OCI-LY7 (cell line): ENCODE data around the gene GLRA1. TPM values are rescaled to one million over a fixed set of nuclear protein-coding genes. Genes with fewer than 3 reads are reported as not detected.

ENCODE experiments used
- BruUV-seq: library from RNA; stranded (reverse); fragments of 400-500 nt; replicated peaks from 2 replicates; lab custom pipeline; 2021; lab: Mats Ljungman, UMichigan
- CTCF ChIA-PET: fragments of 300-600 bp; sonication (Branson Sonifier 250); formaldehyde crosslinking; loops from one replicate; lab custom pipeline; 2022; ENCODE audit warnings: antibody characterized with exemption; ENCODE audit not compliant: unreplicated experiment; lab: Charles Lee
- POLR2A ChIA-PET: fragments of 300-600 bp; sonication (Branson Sonifier 250); formaldehyde crosslinking; loops from one replicate; lab custom pipeline; 2022; ENCODE audit warnings: antibody characterized with exemption; lab: Charles Lee
- DNase-seq: peaks from one replicate; pipeline ENCODE4 v3.0.0-alpha.2; 2015; ENCODE audit warnings: low spot score
- H2AFZ ChIP-seq: fragments of 200-600 bp; sonication (generic), shearing (Covaris generic); 2 replicates; pipeline ENCODE4 v1.6.1; 2014; ENCODE audit warnings: mild to moderate bottlenecking, antibody characterized with exemption, low read length, moderate library complexity
- H3K27ac ChIP-seq: fragments of 200-600 bp; sonication (generic); 2 replicates; pipeline ENCODE4 v1.5.1; 2014; ENCODE audit warnings: mixed run types, low read depth, mild to moderate bottlenecking, moderate library complexity, low read length, inconsistent platforms; ENCODE audit not compliant: poor library complexity, severe bottlenecking
- H3K36me3 ChIP-seq: fragments of 200-600 bp; sonication (generic); 2 replicates; pipeline ENCODE4 v1.6.1; 2014; ENCODE audit warnings: mild to moderate bottlenecking, antibody characterized with exemption, low read length, moderate library complexity, mixed read lengths; ENCODE audit not compliant: insufficient read depth
- H3K4me1 ChIP-seq: fragments of 200-600 bp; sonication (generic); 2 replicates; pipeline ENCODE4 v1.5.1; 2014; ENCODE audit warnings: mild to moderate bottlenecking, low read length; ENCODE audit not compliant: insufficient read depth, poor library complexity, severe bottlenecking
- H3K4me2 ChIP-seq: fragments of 200-600 bp; sonication (generic); 2 replicates; pipeline ENCODE4 v1.6.1; 2014; ENCODE audit warnings: mild to moderate bottlenecking, low read length
- H3K4me3 ChIP-seq: fragments of 200-600 bp; sonication (generic); 2 replicates; pipeline ENCODE4 v1.5.1; 2014; ENCODE audit warnings: mild to moderate bottlenecking, low read depth, low read length; ENCODE audit not compliant: poor library complexity, severe bottlenecking
- H3K79me2 ChIP-seq: fragments of 200-600 bp; sonication (generic); 2 replicates; pipeline ENCODE4 v1.6.1; 2016; ENCODE audit warnings: low read depth, mild to moderate bottlenecking, low read length, moderate library complexity, mixed read lengths; ENCODE audit not compliant: insufficient read depth
- H3K9me2 ChIP-seq: fragments of 200-600 bp; sonication (generic); 2 replicates; pipeline ENCODE4 v1.6.1; 2016; ENCODE audit warnings: mild to moderate bottlenecking, low read length, mixed read lengths; ENCODE audit not compliant: insufficient read depth
- H3K9me3 ChIP-seq: fragments of 200-600 bp; sonication (generic); 2 replicates; pipeline ENCODE4 v1.6.1; 2014; ENCODE audit warnings: mild to moderate bottlenecking, mixed run types, low read length, mixed read lengths
- H4K20me1 ChIP-seq: fragments of 200-600 bp; sonication (generic); 2 replicates; pipeline ENCODE4 v1.6.1; 2014; ENCODE audit warnings: mild to moderate bottlenecking, antibody characterized with exemption, low read length, moderate library complexity, mixed read lengths; ENCODE audit not compliant: insufficient read depth
- EZH2phosphoT487 ChIP-seq: fragments of 200-600 bp; sonication (generic); IDR thresholded peaks from 2 replicates; pipeline ENCODE4 v1.6.1; 2018; ENCODE audit warnings: low read depth, borderline replicate concordance, mild to moderate bottlenecking, mixed run types, antibody characterized with exemption, low read length, moderate library complexity, mixed read lengths
- intact Hi-C: fragments of 100-400 bp; cut with micrococcal nuclease; formaldehyde crosslinking; loops from one replicate; pipeline ENCODE4 v1.10.0; 2022; ENCODE audit not compliant: unreplicated experiment
- total RNA-seq, 2 experiments: library from RNA; depleted of rRNA in 1 of 2; stranded (reverse); fragments of >200 nt in 1 of 2; shearing (Covaris generic) in 1 of 2; gene quantifications; 2 replicates each; pipeline ENCODE4 v1.2.3, GENCODE V29; 2014 to 2022
- TF ChIP-seq, protein P1 (sequence below): fragments of 200-600 bp; sonication (generic); conservative IDR thresholded peaks from 2 replicates; pipeline ENCODE4 v1.5.1; 2014; ENCODE audit warnings: mild to moderate bottlenecking, antibody characterized with exemption, low read length, moderate library complexity, mixed read lengths

Gene GLRA1
- total RNA-seq, 2 experiments from 2014 or later = not detected

GRCh38 chr5:151958111-151958510 lies 33.5 kb upstream of the GLRA1 start:
- DNase-seq = no peak
- Histone ChIP-seq H3K9me2 (no peaks in the 10 kb centered on the region), H3K27ac (no peak overlapping the region), H2AFZ (no peak overlapping the region), H4K20me1 (no peaks in the 10 kb centered on the region), H3K4me1 (no peaks in the 10 kb centered on the region), H3K9me3 (no peaks in the 10 kb centered on the region), H3K4me2 (no peak overlapping the region), H3K79me2 (no peaks in the 10 kb centered on the region), H3K36me3 (no peaks in the 10 kb centered on the region), H3K4me3 (no peak overlapping the region)
- CTCF ChIA-PET = no interaction called here
- POLR2A ChIA-PET = interaction anchor here (0.6 kb wide), 1 partner anchor 9 kb away, joined by 3 read pairs; no protein-coding TSS in a partner anchor
- no TSS peak for BruUV-seq
- intact Hi-C loops = no loop called here
- TF ChIP-seq, protein P1, sequence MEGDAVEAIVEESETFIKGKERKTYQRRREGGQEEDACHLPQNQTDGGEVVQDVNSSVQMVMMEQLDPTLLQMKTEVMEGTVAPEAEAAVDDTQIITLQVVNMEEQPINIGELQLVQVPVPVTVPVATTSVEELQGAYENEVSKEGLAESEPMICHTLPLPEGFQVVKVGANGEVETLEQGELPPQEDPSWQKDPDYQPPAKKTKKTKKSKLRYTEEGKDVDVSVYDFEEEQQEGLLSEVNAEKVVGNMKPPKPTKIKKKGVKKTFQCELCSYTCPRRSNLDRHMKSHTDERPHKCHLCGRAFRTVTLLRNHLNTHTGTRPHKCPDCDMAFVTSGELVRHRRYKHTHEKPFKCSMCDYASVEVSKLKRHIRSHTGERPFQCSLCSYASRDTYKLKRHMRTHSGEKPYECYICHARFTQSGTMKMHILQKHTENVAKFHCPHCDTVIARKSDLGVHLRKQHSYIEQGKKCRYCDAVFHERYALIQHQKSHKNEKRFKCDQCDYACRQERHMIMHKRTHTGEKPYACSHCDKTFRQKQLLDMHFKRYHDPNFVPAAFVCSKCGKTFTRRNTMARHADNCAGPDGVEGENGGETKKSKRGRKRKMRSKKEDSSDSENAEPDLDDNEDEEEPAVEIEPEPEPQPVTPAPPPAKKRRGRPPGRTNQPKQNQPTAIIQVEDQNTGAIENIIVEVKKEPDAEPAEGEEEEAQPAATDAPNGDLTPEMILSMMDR = no peak
- TF ChIP-seq EZH2phosphoT487 = no peak

DNA sequence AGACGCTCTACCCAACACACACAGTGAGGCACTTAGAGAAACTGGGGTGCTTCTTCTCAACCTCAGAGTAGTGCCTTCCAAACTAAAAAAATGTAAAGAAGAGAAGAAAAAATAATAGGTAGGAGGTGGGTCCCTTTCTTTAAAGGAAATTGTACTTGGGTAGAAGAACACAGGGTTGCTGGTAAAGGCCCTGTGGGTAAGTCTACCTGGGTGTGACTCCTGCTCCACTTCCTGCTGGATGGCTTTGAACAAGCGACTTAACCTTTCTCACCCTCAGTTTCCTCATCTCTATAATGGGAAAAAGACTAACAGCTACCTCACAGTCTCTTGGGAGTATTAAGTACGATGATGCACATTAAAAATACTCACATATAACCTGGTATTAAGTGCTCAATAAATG lies 32.1 kb upstream of the GLRA1 start:
- Histone ChIP-seq H3K9me3 (no peaks in the 10 kb centered on the region), H3K4me3 (no peak overlapping the region), H3K9me2 (no peaks in the 10 kb centered on the region), H3K27ac (no peak overlapping the region), H3K4me2 (no peak overlapping the region), H3K4me1 (no peaks in the 10 kb centered on the region), H3K79me2 (no peaks in the 10 kb centered on the region), H2AFZ (no peak overlapping the region), H3K36me3 (no peaks in the 10 kb centered on the region), H4K20me1 (no peaks in the 10 kb centered on the region)
- CTCF ChIA-PET = no interaction called here
- intact Hi-C loops = no loop called here
- no TSS peak for BruUV-seq
- POLR2A ChIA-PET = interaction anchor here (1.1 kb wide), 1 partner anchor 15 kb away, joined by 3 read pairs; no protein-coding TSS in a partner anchor
- TF ChIP-seq, protein P1 = no peak
- no peak for TF ChIP-seq EZH2phosphoT487
- no peak for DNase-seq

DNA sequence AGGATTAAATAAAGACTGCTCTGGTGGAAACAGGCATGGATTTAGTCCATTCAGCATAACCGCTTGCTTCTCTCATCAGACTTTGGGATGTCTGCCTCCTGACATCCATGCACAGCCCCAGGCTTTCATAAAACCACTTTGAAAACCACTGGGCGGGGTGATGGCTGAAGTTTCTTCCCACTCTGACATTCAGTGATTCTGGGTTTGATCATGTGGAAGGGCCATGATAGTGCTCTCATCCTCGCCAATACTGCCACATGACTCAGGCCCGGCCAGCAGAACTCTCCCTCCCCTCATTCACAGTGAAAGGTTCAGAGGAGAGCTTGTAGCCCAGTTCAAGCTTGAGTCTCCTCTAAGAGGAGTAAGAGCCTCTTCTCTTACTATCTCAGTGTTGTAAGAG lies 29.6 kb upstream of the GLRA1 start:
- ChIA-PET CTCF (no interaction called here), POLR2A (interaction anchor here (0.7 kb wide), 3 partner anchors 394 to 1507 kb away, joined by 3 to 6 read pairs (median 3); no protein-coding TSS in a partner anchor)
- Histone ChIP-seq H2AFZ (no peak overlapping the region), H3K4me1 (no peaks in the 10 kb centered on the region), H3K4me2 (no peak overlapping the region), H3K9me3 (no peaks in the 10 kb centered on the region), H3K4me3 (no peak overlapping the region), H4K20me1 (no peaks in the 10 kb centered on the region), H3K9me2 (no peaks in the 10 kb centered on the region), H3K27ac (no peak overlapping the region), H3K79me2 (no peaks in the 10 kb centered on the region), H3K36me3 (no peaks in the 10 kb centered on the region)
- no peak for DNase-seq
- BruUV-seq = no TSS peak
- intact Hi-C loops = no loop called here
- TF ChIP-seq, protein P1 = no peak
- no peak for TF ChIP-seq EZH2phosphoT487
